ENCODE data around the gene ITGB2.

Gene ITGB2

GRCh38 chr21:44907966-44908895 is 12.5 kb downstream of the ITGB2 start:
- DNase-seq: no peak

- DNase-seq: no peak
Measured at GRCh38 chr21:44907225-44907965, 13.3 kb downstream of the ITGB2 start.

GRCh38 chr21:44905728-44906090 is 15.0 kb downstream of the ITGB2 start:
- DNase-seq: no peak

GRCh38 chr21:44905016-44905727 is 15.5 kb downstream of the ITGB2 start:
- DNase-seq: no peak

- no peak for DNase-seq
Measured at GRCh38 chr21:44904141-44904923, 16.4 kb downstream of the ITGB2 start.

- DNase-seq: no peak
Measured at GRCh38 chr21:44903689-44904088, 17.0 kb downstream of the ITGB2 start.

- no peak for DNase-seq
Measured at GRCh38 chr21:44903050-44903685, 17.5 kb downstream of the ITGB2 start.

GRCh38 chr21:44902268-44903049 is 18.2 kb downstream of the ITGB2 start:
- DNase-seq: no peak

- no peak for DNase-seq
Measured at GRCh38 chr21:44901391-44902074, 19.2 kb downstream of the ITGB2 start.

- DNase-seq: no peak
Measured at GRCh38 chr21:44900559-44901251, 20.0 kb downstream of the ITGB2 start.

GRCh38 chr21:44899768-44900558 is 20.7 kb downstream of the ITGB2 start:
- DNase-seq: no peak

GRCh38 chr21:44898851-44899767 is 21.6 kb downstream of the ITGB2 start:
- no peak for DNase-seq

- DNase-seq: no peak
Measured at GRCh38 chr21:44898011-44898488, 22.6 kb downstream of the ITGB2 start.

GRCh38 chr21:44897326-44898010 is 23.2 kb downstream of the ITGB2 start:
- no peak for DNase-seq

GRCh38 chr21:44896561-44897286 is 24.0 kb downstream of the ITGB2 start:
- no peak for DNase-seq

GRCh38 chr21:44895859-44896258 is 24.8 kb downstream of the ITGB2 start:
- DNase-seq: no peak
